PC-9 (cell line): Measurements from ENCODE around the gene PTPN21.

Source experiments
- CTCF ChIP-seq: fragments of 200-600 bp; sonication (generic); conservative IDR thresholded peaks from 2 replicates; pipeline ENCODE4 v1.6.1; 2017; ENCODE audit warnings: mixed run types, antibody characterized with exemption, mild to moderate bottlenecking, moderate library complexity
- EZH2 ChIP-seq: fragments of 200-600 bp; sonication (generic); IDR thresholded peaks from 2 replicates; pipeline ENCODE4 v1.8.0; 2017; ENCODE audit warnings: antibody characterized with exemption, low read depth

- TF ChIP-seq CTCF (no peak), EZH2 (no peak)
These were observed 21.7 kb downstream of the PTPN21 start for GRCh38 chr14:88533064-88533602.
